ENCODE results near the gene ZFP90. TPM values are rescaled to one million over a fixed set of nuclear protein-coding genes. Genes with fewer than 3 reads are reported as not detected.

ZFP90 gene
- total RNA-seq, 5 donors from 2014 or later (not counting 1 experiment from before 2014, with no cell fraction given): 25.9 to 53.6 (median 46.7) TPM

DNA sequence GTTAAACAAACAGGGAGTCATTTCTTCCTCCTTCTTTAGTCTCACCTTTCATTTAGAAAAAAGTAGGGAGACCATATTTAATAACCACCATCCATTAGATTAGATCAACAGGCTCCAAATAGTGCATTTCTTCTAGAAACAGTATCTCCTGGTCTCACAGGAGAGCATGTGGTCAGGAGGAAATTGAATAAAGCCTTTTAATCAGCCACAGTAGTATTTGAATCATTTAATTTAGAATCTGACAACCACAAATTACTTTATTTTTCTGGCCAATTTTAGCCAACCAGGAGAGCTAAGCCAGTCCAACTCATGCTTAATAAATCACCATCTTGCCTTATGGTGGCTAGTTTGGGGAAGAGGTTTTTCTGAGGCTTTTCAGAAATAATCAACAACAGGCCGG lies 26.3 kb upstream of the ZFP90 start:
- Histone ChIP-seq H3K27ac (ENCODE audit: low read length) (no peak overlapping the region), H3K4me3 (ENCODE audit: control insufficient read depth in 1 of 2, extremely low read depth in 1 of 2, low read length in 1 of 2) (no peak overlapping the region), H3K36me3 (ENCODE audit: control insufficient read depth in 2 of 2, extremely low read depth in 1 of 2, insufficient read depth in 1 of 2, low read length in 1 of 2) (no peaks in the 10 kb centered on the region), H3K27me3 (replicated peaks in 1 of 2; ENCODE audit: control insufficient read depth in 2 of 2, extremely low read depth in 1 of 2, insufficient read depth in 2 of 2, low read length in 1 of 2) (peaks cover 0 to 12% of the 10 kb centered on the region in 2 experiments), H3K4me1 (ENCODE audit: control insufficient read depth in 1 of 2, extremely low read depth in 1 of 2, insufficient read depth in 2 of 2, low read length in 2 of 2) (peaks cover 0 to 9% of the 10 kb centered on the region in 2 experiments), H3K9me3 (no peaks in the 10 kb centered on the region)
- Mint-ChIP-seq H3K4me3 (no peak overlapping the region), H3K4me1 (peaks cover 0 to 2% (median 0%) of the 10 kb centered on the region in 3 donors), H3K27ac (no peak overlapping the region), H3K27me3 (peaks cover 0 to 2% of the 10 kb centered on the region in 2 donors), H3K36me3 (no peaks in the 10 kb centered on the region), H3K9me3 (no peaks in the 10 kb centered on the region)
- no CpG with 5 or more reads among the region's 1 CpG for WGBS (ENCODE audit: insufficient coverage)
- CTCF ChIA-PET: interaction anchor here in 1 of 2 donors (1.5 kb wide), 1 partner anchor 9 kb away, joined by 4 read pairs; no protein-coding TSS in a partner anchor
- DNase-seq (no peak), ATAC-seq (replicated peaks in 1 of 4) (no peak)
- POLR2A ChIA-PET: no interaction called here

DNA sequence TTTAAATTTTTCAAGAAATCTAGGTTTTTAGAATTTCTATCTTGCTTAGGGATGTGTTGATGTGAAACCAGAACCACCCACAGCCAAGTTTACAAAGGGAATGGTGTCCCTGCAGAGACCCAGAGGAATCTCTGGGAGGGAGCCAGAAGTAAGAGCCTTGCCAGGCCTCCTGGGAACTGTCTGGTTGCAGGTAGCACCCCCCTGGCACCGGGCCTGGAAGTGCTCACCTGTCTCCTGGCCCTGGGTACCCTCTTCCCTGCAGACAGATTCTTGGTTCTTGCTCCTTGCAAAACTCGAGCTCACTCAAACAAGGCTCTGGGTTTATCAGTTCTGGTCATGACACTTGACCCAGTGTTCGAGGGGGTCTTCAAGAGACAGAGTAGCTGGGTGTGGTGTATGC lies 24.6 kb upstream of the ZFP90 start:
- Histone ChIP-seq H3K4me1 (ENCODE audit: control insufficient read depth in 1 of 2, extremely low read depth in 1 of 2, insufficient read depth in 2 of 2, low read length in 2 of 2) (peaks cover 0 to 9% of the 10 kb centered on the region in 2 experiments), H3K9me3 (no peaks in the 10 kb centered on the region), H3K27me3 (replicated peaks in 1 of 2; ENCODE audit: control insufficient read depth in 2 of 2, extremely low read depth in 1 of 2, insufficient read depth in 2 of 2, low read length in 1 of 2) (peaks cover 0 to 6% of the 10 kb centered on the region in 2 experiments), H3K4me3 (ENCODE audit: control insufficient read depth in 1 of 2, extremely low read depth in 1 of 2, low read length in 1 of 2) (no peak overlapping the region), H3K27ac (ENCODE audit: low read length) (no peak overlapping the region), H3K36me3 (ENCODE audit: control insufficient read depth in 2 of 2, extremely low read depth in 1 of 2, insufficient read depth in 1 of 2, low read length in 1 of 2) (no peaks in the 10 kb centered on the region)
- Mint-ChIP-seq H3K4me1 (peaks cover 0 to 3% (median 0%) of the 10 kb centered on the region in 3 donors), H3K36me3 (no peaks in the 10 kb centered on the region), H3K9me3 (no peaks in the 10 kb centered on the region), H3K27me3 (peaks cover 0 to under 1% of the 10 kb centered on the region in 2 donors), H3K4me3 (no peak overlapping the region), H3K27ac (no peak overlapping the region)
- no peak for DNase-seq
- ChIA-PET CTCF (interaction anchor here in 1 of 2 donors (0.7 kb wide), 2 partner anchors 10 to 203 kb away, joined by 3 read pairs; no protein-coding TSS in a partner anchor), POLR2A (no interaction called here)
- 87% methylated on average over 2 of the region's 3 CpGs for WGBS (ENCODE audit: insufficient coverage)
- no peak for ATAC-seq (replicated peaks in 1 of 4)

DNA sequence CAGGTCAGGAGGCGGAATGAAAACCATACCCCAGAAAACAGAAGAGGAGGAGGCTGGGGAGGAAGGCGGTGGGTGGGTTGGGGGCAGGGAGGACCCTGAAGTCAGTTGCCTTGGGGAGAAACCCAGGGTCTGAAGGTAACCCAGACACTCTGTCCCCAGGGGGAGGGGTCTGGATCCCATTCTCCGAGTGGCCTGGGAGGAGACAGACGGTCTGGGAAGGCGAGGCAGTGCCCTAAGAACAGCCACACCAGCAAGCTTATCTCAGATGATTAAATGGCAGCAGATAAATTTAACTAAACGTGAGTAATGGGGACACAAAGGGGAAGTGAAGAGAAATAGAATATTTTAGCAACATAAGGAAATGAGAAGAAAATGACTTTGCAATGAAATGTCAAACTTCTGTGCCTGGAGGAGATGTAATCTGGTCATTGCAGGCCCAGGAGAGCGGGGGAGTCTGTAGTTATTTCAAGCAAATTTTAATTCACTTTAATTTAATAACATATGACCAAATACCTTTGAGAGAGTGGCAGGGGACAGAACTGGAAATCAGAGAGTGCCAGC lies 21.4 kb upstream of the ZFP90 start:
- no peaks in the 10 kb centered on the region for H3K9me3 Mint-ChIP-seq
- H3K36me3 ChIP-seq (ENCODE audit: control insufficient read depth in 2 of 2, extremely low read depth in 1 of 2, insufficient read depth in 1 of 2, low read length in 1 of 2): no peaks in the 10 kb centered on the region
- no peaks in the 10 kb centered on the region for H3K36me3 Mint-ChIP-seq
- POLR2A ChIA-PET: no interaction called here
- peaks cover 0 to 6% of the 10 kb centered on the region in 2 experiments for H3K27me3 ChIP-seq (replicated peaks in 1 of 2; ENCODE audit: control insufficient read depth in 2 of 2, extremely low read depth in 1 of 2, insufficient read depth in 2 of 2, low read length in 1 of 2)
- no peaks in the 10 kb centered on the region for H3K9me3 ChIP-seq
- no peak overlapping the region for H3K27ac ChIP-seq (ENCODE audit: low read length)
- H3K4me3 ChIP-seq (ENCODE audit: control insufficient read depth in 1 of 2, extremely low read depth in 1 of 2, low read length in 1 of 2): no peak overlapping the region
- no peak overlapping the region for H3K27ac Mint-ChIP-seq
- no peak for DNase-seq
- 13% methylated on average over 1 of the region's 7 CpGs for WGBS (ENCODE audit: insufficient coverage)
- no peak for ATAC-seq (replicated peaks in 1 of 4)
- CTCF ChIA-PET: interaction anchor here (0.7 to 1.3 kb wide), 3 partner anchors 57 to 73 kb away, joined by 3 to 4 read pairs (median 4); no protein-coding TSS in a partner anchor
- H3K27me3 Mint-ChIP-seq: no peaks in the 10 kb centered on the region
- peaks cover 7 to 10% (median 9%) of the 10 kb centered on the region in 3 donors for H3K4me1 Mint-ChIP-seq
- H3K4me1 ChIP-seq (ENCODE audit: control insufficient read depth in 1 of 2, extremely low read depth in 1 of 2, insufficient read depth in 2 of 2, low read length in 2 of 2): peaks cover 0 to 10% of the 10 kb centered on the region in 2 experiments
- no peak overlapping the region for H3K4me3 Mint-ChIP-seq

DNA sequence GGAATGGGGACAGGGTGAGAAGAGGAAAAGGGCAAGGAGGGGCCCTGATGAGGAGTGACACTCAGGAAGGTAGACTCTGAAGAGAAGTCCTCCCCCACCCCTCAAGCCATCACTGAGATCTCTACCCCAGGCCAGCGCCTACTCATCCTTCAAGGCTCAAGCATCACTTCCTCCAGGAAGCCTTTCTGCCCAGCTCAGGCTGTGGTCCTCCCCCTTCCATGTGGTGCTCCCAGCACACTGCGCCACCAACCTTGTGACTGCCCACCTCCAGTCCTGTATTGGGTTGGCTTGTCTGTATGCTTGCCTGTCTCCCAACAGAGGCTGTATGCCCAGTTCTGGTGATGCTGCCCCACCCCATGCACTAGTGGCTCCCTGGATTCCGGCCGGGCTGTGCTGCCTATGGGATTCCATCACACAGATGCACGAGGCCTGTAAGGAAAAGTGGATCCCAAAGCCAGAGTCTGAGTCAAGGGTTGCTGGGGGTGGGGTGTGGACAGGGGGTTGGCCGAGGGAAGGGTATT lies 19.8 kb upstream of the ZFP90 start:
- Mint-ChIP-seq H3K4me3 (no peak overlapping the region), H3K27ac (no peak overlapping the region), H3K36me3 (no peaks in the 10 kb centered on the region), H3K4me1 (peaks cover 7 to 10% (median 9%) of the 10 kb centered on the region in 3 donors), H3K27me3 (no peaks in the 10 kb centered on the region), H3K9me3 (no peaks in the 10 kb centered on the region)
- ATAC-seq (replicated peaks in 1 of 4) (no peak), DNase-seq (no peak)
- Histone ChIP-seq H3K36me3 (ENCODE audit: control insufficient read depth in 2 of 2, extremely low read depth in 1 of 2, insufficient read depth in 1 of 2, low read length in 1 of 2) (no peaks in the 10 kb centered on the region), H3K9me3 (no peaks in the 10 kb centered on the region), H3K4me3 (ENCODE audit: control insufficient read depth in 1 of 2, extremely low read depth in 1 of 2, low read length in 1 of 2) (no peak overlapping the region), H3K4me1 (ENCODE audit: control insufficient read depth in 1 of 2, extremely low read depth in 1 of 2, insufficient read depth in 2 of 2, low read length in 2 of 2) (peaks cover 0 to 10% of the 10 kb centered on the region in 2 experiments), H3K27ac (ENCODE audit: low read length) (no peak overlapping the region), H3K27me3 (replicated peaks in 1 of 2; ENCODE audit: control insufficient read depth in 2 of 2, extremely low read depth in 1 of 2, insufficient read depth in 2 of 2, low read length in 1 of 2) (peaks cover 0 to 9% of the 10 kb centered on the region in 2 experiments)
- WGBS (ENCODE audit: insufficient coverage): 89% methylated on average over 5 of the region's 6 CpGs
- ChIA-PET POLR2A (interaction anchor here in 1 of 2 donors (0.6 kb wide), 1 partner anchor 229 kb away, joined by 6 read pairs; no protein-coding TSS in a partner anchor), CTCF (interaction anchor here in 1 of 2 donors (0.6 to 1.0 kb wide), 3 partner anchors 8 to 145 kb away, joined by 3 to 7 read pairs (median 3); no protein-coding TSS in a partner anchor)

DNA sequence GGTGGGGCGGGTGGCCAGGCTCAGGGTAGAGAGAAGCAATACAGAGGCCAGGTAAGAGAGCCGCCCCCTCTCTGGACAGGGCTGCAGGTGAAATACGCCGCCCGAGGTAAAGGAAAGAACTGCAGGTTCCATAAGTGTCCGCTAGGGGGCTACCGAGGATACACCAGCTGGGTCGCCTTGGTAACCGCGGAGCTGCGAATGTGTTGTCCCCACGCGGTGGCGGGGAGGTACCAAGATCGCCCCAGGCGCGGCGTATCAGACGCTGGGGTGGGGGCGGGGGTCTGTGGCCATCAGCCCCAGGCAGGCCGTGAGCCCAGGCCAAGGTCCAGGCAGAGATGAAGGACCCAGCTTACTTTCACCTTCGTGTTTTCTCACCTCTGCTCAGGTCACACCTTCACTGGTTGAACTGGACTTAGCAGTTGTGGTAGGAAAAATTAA lies 18.4 kb upstream of the ZFP90 start:
- no peaks in the 10 kb centered on the region for H3K27me3 Mint-ChIP-seq
- peak; percentile 64 to 92 (median 85) for DNase-seq
- Histone ChIP-seq H3K27me3 (replicated peaks in 1 of 2; ENCODE audit: control insufficient read depth in 2 of 2, extremely low read depth in 1 of 2, insufficient read depth in 2 of 2, low read length in 1 of 2) (peaks cover 0 to 9% of the 10 kb centered on the region in 2 experiments), H3K9me3 (no peaks in the 10 kb centered on the region), H3K4me3 (ENCODE audit: control insufficient read depth in 1 of 2, extremely low read depth in 1 of 2, low read length in 1 of 2) (peak overlapping the region; percentile 27 to 28), H3K4me1 (ENCODE audit: control insufficient read depth in 1 of 2, extremely low read depth in 1 of 2, insufficient read depth in 2 of 2, low read length in 2 of 2) (peaks cover 0 to 10% of the 10 kb centered on the region in 2 experiments), H3K27ac (ENCODE audit: low read length) (no peak overlapping the region), H3K36me3 (ENCODE audit: control insufficient read depth in 2 of 2, extremely low read depth in 1 of 2, insufficient read depth in 1 of 2, low read length in 1 of 2) (no peaks in the 10 kb centered on the region)
- H3K4me3 Mint-ChIP-seq: peak overlapping the region in 2 of 3 donors; percentile 51 to 66
- H3K27ac Mint-ChIP-seq: no peak overlapping the region
- ChIA-PET POLR2A (no interaction called here), CTCF (interaction anchor here (0.5 to 2.6 kb wide), 19 partner anchors 9 to 1491 kb away, joined by 3 to 14 read pairs (median 4); partner anchors contain the start of gene ZFP90 (in 1 of the 2))
- H3K4me1 Mint-ChIP-seq: peaks cover 7 to 10% (median 9%) of the 10 kb centered on the region in 3 donors
- no peaks in the 10 kb centered on the region for H3K36me3 Mint-ChIP-seq
- WGBS (ENCODE audit: insufficient coverage): under 1% methylated on average over 20 of the region's 22 CpGs
- ATAC-seq (replicated peaks in 1 of 4): peak; percentile 96 to 97 (median 96)
- no peaks in the 10 kb centered on the region for H3K9me3 Mint-ChIP-seq

DNA sequence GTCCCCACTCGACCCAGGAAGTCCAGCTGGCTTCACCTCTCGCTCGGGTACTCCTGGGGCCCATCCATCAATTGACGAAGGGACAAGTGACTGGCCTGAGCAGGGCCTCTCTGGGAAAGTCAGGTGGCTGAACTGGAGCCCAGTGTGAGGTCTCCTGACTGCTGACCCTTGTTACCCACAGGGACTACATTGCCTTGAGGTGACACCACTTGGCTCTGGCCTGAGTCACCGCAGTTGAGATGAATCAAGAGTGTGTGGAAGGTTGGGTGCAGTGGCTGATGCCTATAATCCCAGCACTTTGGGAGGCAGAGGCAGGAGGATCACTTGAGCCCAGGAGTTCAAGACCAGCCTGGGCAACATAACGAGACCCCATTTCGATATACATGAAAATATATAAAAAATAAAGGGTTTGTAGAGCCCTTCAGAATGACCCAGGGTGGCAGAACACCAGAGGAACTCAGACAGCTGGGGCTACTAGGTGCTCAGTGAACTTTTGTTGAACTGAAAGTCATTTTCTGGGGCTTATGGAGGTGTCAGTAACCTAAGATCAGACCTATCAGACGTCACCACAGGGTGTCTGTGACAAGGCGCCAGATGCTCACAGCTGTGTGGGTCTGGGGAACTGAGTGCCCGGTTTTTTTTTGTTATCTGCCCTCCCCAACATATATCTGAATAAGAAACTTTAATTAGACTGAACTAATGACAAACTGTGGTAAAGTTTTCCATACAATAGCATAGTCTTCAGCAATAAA lies 14.8 kb upstream of the ZFP90 start:
- Histone ChIP-seq H3K4me3 (ENCODE audit: control insufficient read depth in 1 of 2, extremely low read depth in 1 of 2, low read length in 1 of 2) (no peak overlapping the region), H3K36me3 (ENCODE audit: control insufficient read depth in 2 of 2, extremely low read depth in 1 of 2, insufficient read depth in 1 of 2, low read length in 1 of 2) (no peaks in the 10 kb centered on the region), H3K27ac (ENCODE audit: low read length) (no peak overlapping the region), H3K9me3 (no peaks in the 10 kb centered on the region), H3K27me3 (replicated peaks in 1 of 2; ENCODE audit: control insufficient read depth in 2 of 2, extremely low read depth in 1 of 2, insufficient read depth in 2 of 2, low read length in 1 of 2) (peaks cover 0 to 9% of the 10 kb centered on the region in 2 experiments), H3K4me1 (ENCODE audit: control insufficient read depth in 1 of 2, extremely low read depth in 1 of 2, insufficient read depth in 2 of 2, low read length in 2 of 2) (peaks cover 0 to 17% of the 10 kb centered on the region in 2 experiments)
- H3K4me1 Mint-ChIP-seq: peaks cover 14 to 18% (median 15%) of the 10 kb centered on the region in 3 donors
- no peaks in the 10 kb centered on the region for H3K36me3 Mint-ChIP-seq
- no peak overlapping the region for H3K27ac Mint-ChIP-seq
- H3K4me3 Mint-ChIP-seq: no peak overlapping the region
- ATAC-seq (replicated peaks in 1 of 4): no peak
- no peaks in the 10 kb centered on the region for H3K9me3 Mint-ChIP-seq
- CTCF ChIA-PET: no interaction called here
- WGBS (ENCODE audit: insufficient coverage): 74% methylated on average over 4 of the region's 10 CpGs
- no peaks in the 10 kb centered on the region for H3K27me3 Mint-ChIP-seq
- DNase-seq: no peak
- POLR2A ChIA-PET: interaction anchor here in 1 of 2 donors (0.7 kb wide), 1 partner anchor 364 kb away, joined by 8 read pairs; no protein-coding TSS in a partner anchor
